ENCODE data around the gene MED17. TPM values are rescaled to one million over a fixed set of nuclear protein-coding genes. Genes with fewer than 3 reads are reported as not detected.

Gene MED17, protein sequence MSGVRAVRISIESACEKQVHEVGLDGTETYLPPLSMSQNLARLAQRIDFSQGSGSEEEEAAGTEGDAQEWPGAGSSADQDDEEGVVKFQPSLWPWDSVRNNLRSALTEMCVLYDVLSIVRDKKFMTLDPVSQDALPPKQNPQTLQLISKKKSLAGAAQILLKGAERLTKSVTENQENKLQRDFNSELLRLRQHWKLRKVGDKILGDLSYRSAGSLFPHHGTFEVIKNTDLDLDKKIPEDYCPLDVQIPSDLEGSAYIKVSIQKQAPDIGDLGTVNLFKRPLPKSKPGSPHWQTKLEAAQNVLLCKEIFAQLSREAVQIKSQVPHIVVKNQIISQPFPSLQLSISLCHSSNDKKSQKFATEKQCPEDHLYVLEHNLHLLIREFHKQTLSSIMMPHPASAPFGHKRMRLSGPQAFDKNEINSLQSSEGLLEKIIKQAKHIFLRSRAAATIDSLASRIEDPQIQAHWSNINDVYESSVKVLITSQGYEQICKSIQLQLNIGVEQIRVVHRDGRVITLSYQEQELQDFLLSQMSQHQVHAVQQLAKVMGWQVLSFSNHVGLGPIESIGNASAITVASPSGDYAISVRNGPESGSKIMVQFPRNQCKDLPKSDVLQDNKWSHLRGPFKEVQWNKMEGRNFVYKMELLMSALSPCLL
- 25.3 to 30.5 TPM (median 29.6 TPM) in 3 replicates for total RNA-seq (2021)
- Bru-seq, nascent RNA = percentile 81 among the genes with signal in this experiment
- long read RNA-seq, experiment 1, full-length matches to known transcripts = 93 of 103 reads
- long read RNA-seq, experiment 1, partial matches to known transcripts = 6 of 103 reads
- long read RNA-seq, experiment 1, other reads (novel, unspliced or antisense) = 4 of 103 reads
- long read RNA-seq, experiment 2, full-length matches to known transcripts = 18 of 25 reads
- long read RNA-seq, experiment 2, partial matches to known transcripts = 5 of 25 reads
- long read RNA-seq, experiment 2, other reads (novel, unspliced or antisense) = 2 of 25 reads
- long read RNA-seq, experiment 3, full-length matches to known transcripts = 48 of 52 reads
- long read RNA-seq, experiment 3, partial matches to known transcripts = 3 of 52 reads
- long read RNA-seq, experiment 3, other reads (novel, unspliced or antisense) = 1 of 52 reads

DNA sequence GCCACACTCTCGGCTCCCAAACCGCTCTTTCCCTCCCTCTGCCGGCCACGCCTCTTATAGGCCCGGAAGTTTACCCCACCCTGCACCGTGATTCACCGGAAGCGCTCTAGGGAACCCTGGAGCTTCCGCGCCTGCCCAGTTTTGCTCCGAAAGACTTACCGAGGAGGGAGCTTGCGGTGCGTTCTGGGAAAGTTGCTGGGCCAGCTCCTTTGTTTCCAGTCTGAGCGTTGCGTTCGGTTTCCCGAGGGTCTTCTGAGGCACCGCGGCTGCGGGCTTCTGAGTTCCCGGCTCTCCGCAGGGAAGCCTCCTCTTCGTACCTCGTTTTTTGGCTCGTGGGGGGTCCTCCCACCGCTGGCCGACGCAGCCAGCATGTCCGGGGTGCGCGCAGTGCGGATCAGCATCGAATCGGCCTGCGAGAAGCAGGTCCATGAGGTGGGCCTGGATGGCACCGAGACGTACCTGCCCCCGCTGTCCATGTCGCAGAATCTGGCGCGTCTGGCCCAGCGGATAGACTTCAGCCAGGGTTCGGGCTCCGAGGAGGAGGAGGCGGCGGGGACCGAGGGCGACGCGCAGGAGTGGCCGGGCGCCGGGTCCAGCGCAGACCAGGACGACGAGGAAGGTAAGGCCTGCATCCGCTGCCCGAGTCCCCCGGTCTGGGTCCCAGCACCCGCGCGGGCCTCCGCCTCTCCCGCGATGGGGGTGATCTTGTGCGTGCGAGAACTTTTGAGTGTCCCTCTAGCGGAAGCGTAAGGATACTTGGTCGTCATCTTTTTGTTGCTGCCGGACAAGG lies at the start of gene MED17:
MED17 (plus strand) TSS at position 138 of the 790 bp plus-strand sequence; CDS start at position 370, 232 bp downstream.
- CTCF ChIA-PET = interaction anchor here (0.8 to 1.6 kb wide), 9 partner anchors 9 to 111 kb away, joined by 3 to 24 read pairs (median 4); partner anchors contain the start of genes C11orf54 and TAF1D
- ATAC-seq = peak; percentile 97
- peak within 1 kb of the TSS; percentile 97 for H3K27ac Mint-ChIP-seq
- POLR2A ChIA-PET = interaction anchor here (0.6 to 3.0 kb wide), 14 partner anchors 8 to 728 kb away, joined by 3 to 57 read pairs (median 4); partner anchors contain the start of genes C11orf54, C11orf97, TAF1D and VSTM5
- no peaks in the 10 kb centered on the region for H3K9me3 Mint-ChIP-seq
- DNase-seq (ENCODE audit: low spot score) = peak; percentile 91
- peak within 1 kb of the TSS; percentile 94 for H3K4me3 Mint-ChIP-seq
- peaks cover 17% of the 10 kb centered on the region for H3K36me3 Mint-ChIP-seq
- H3K27me3 Mint-ChIP-seq (ENCODE audit: low read depth) = no peaks in the 10 kb centered on the region
- peaks cover 23% of the 10 kb centered on the region for H3K4me1 Mint-ChIP-seq
- TF ChIP-seq ZNF121 (CRISPR knock-in tag; IDR thresholded peaks at IDR 0.05) (peak; percentile 20; the same call in 1 of the 2 replicates), RELA (CRISPR knock-in tag; IDR thresholded peaks at IDR 0.05; ENCODE audit: borderline replicate concordance) (peak; percentile 67; the same call in 1 of the 2 replicates), JAZF1 (CRISPR knock-in tag; IDR thresholded peaks at IDR 0.05) (no peak), NFE2L1 (CRISPR knock-in tag; IDR thresholded peaks at IDR 0.05) (no peak), ZNF232 (CRISPR knock-in tag; IDR thresholded peaks at IDR 0.05) (0 out of 2 replicates have a peak, but pooled peaks have one; percentile 37), KAT7 (CRISPR knock-in tag; IDR thresholded peaks at IDR 0.05; ENCODE audit: borderline replicate concordance) (peak; percentile 85; the same call in 1 of the 2 replicates), PRRX2 (CRISPR knock-in tag; IDR thresholded peaks at IDR 0.05) (0 out of 2 replicates have a peak, but pooled peaks have one; percentile 19), SMAD3 (CRISPR knock-in tag; IDR thresholded peaks at IDR 0.05; ENCODE audit: borderline replicate concordance) (0 out of 2 replicates have a peak, but pooled peaks have one; percentile 61)
- TF ChIP-seq, protein P1, sequence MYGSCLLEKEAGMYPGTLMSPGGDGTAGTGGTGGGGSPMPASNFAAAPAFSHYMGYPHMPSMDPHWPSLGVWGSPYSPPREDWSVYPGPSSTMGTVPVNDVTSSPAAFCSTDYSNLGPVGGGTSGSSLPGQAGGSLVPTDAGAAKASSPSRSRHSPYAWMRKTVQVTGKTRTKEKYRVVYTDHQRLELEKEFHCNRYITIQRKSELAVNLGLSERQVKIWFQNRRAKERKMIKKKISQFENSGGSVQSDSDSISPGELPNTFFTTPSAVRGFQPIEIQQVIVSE (CRISPR knock-in tag; IDR thresholded peaks at IDR 0.05; ENCODE audit: borderline replicate concordance) = no peak
- TF ChIP-seq, protein P2, sequence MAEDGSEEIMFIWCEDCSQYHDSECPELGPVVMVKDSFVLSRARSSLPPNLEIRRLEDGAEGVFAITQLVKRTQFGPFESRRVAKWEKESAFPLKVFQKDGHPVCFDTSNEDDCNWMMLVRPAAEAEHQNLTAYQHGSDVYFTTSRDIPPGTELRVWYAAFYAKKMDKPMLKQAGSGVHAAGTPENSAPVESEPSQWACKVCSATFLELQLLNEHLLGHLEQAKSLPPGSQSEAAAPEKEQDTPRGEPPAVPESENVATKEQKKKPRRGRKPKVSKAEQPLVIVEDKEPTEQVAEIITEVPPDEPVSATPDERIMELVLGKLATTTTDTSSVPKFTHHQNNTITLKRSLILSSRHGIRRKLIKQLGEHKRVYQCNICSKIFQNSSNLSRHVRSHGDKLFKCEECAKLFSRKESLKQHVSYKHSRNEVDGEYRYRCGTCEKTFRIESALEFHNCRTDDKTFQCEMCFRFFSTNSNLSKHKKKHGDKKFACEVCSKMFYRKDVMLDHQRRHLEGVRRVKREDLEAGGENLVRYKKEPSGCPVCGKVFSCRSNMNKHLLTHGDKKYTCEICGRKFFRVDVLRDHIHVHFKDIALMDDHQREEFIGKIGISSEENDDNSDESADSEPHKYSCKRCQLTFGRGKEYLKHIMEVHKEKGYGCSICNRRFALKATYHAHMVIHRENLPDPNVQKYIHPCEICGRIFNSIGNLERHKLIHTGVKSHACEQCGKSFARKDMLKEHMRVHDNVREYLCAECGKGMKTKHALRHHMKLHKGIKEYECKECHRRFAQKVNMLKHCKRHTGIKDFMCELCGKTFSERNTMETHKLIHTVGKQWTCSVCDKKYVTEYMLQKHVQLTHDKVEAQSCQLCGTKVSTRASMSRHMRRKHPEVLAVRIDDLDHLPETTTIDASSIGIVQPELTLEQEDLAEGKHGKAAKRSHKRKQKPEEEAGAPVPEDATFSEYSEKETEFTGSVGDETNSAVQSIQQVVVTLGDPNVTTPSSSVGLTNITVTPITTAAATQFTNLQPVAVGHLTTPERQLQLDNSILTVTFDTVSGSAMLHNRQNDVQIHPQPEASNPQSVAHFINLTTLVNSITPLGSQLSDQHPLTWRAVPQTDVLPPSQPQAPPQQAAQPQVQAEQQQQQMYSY (CRISPR knock-in tag; IDR thresholded peaks at IDR 0.05) = peak; percentile 39; the same call in 1 of the 2 replicates
- TF ChIP-seq, protein P3, sequence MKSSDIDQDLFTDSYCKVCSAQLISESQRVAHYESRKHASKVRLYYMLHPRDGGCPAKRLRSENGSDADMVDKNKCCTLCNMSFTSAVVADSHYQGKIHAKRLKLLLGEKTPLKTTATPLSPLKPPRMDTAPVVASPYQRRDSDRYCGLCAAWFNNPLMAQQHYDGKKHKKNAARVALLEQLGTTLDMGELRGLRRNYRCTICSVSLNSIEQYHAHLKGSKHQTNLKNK (CRISPR knock-in tag; IDR thresholded peaks at IDR 0.05) = no peak
- TF ChIP-seq, protein P4, sequence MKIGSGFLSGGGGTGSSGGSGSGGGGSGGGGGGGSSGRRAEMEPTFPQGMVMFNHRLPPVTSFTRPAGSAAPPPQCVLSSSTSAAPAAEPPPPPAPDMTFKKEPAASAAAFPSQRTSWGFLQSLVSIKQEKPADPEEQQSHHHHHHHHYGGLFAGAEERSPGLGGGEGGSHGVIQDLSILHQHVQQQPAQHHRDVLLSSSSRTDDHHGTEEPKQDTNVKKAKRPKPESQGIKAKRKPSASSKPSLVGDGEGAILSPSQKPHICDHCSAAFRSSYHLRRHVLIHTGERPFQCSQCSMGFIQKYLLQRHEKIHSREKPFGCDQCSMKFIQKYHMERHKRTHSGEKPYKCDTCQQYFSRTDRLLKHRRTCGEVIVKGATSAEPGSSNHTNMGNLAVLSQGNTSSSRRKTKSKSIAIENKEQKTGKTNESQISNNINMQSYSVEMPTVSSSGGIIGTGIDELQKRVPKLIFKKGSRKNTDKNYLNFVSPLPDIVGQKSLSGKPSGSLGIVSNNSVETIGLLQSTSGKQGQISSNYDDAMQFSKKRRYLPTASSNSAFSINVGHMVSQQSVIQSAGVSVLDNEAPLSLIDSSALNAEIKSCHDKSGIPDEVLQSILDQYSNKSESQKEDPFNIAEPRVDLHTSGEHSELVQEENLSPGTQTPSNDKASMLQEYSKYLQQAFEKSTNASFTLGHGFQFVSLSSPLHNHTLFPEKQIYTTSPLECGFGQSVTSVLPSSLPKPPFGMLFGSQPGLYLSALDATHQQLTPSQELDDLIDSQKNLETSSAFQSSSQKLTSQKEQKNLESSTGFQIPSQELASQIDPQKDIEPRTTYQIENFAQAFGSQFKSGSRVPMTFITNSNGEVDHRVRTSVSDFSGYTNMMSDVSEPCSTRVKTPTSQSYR (CRISPR knock-in tag; IDR thresholded peaks at IDR 0.05) = peak; percentile 71; the same call in 1 of the 2 replicates
- TF ChIP-seq, protein P5, sequence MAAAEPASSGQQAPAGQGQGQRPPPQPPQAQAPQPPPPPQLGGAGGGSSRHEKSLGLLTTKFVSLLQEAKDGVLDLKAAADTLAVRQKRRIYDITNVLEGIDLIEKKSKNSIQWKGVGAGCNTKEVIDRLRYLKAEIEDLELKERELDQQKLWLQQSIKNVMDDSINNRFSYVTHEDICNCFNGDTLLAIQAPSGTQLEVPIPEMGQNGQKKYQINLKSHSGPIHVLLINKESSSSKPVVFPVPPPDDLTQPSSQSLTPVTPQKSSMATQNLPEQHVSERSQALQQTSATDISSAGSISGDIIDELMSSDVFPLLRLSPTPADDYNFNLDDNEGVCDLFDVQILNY (CRISPR knock-in tag; IDR thresholded peaks at IDR 0.05) = peak; percentile 57; the same call in 1 of the 2 replicates
- TF ChIP-seq, protein P6, sequence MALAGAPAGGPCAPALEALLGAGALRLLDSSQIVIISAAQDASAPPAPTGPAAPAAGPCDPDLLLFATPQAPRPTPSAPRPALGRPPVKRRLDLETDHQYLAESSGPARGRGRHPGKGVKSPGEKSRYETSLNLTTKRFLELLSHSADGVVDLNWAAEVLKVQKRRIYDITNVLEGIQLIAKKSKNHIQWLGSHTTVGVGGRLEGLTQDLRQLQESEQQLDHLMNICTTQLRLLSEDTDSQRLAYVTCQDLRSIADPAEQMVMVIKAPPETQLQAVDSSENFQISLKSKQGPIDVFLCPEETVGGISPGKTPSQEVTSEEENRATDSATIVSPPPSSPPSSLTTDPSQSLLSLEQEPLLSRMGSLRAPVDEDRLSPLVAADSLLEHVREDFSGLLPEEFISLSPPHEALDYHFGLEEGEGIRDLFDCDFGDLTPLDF (CRISPR knock-in tag; IDR thresholded peaks at IDR 0.05) = peak; percentile 82; the same call in 1 of the 2 replicates
- TF ChIP-seq, protein P7, sequence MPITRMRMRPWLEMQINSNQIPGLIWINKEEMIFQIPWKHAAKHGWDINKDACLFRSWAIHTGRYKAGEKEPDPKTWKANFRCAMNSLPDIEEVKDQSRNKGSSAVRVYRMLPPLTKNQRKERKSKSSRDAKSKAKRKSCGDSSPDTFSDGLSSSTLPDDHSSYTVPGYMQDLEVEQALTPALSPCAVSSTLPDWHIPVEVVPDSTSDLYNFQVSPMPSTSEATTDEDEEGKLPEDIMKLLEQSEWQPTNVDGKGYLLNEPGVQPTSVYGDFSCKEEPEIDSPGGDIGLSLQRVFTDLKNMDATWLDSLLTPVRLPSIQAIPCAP (CRISPR knock-in tag; IDR thresholded peaks at IDR 0.05) = peak; percentile 54; the same call in 1 of the 2 replicates
- TF ChIP-seq, protein P8, sequence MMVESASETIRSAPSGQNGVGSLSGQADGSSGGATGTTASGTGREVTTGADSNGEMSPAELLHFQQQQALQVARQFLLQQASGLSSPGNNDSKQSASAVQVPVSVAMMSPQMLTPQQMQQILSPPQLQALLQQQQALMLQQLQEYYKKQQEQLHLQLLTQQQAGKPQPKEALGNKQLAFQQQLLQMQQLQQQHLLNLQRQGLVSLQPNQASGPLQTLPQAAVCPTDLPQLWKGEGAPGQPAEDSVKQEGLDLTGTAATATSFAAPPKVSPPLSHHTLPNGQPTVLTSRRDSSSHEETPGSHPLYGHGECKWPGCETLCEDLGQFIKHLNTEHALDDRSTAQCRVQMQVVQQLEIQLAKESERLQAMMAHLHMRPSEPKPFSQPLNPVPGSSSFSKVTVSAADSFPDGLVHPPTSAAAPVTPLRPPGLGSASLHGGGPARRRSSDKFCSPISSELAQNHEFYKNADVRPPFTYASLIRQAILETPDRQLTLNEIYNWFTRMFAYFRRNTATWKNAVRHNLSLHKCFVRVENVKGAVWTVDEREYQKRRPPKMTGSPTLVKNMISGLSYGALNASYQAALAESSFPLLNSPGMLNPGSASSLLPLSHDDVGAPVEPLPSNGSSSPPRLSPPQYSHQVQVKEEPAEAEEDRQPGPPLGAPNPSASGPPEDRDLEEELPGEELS (CRISPR knock-in tag; IDR thresholded peaks at IDR 0.05) = peak; percentile 49; the same call in 1 of the 2 replicates

All from WTC11 (cell line).